ENCODE results near the gene USP13.

USP13 gene

DNA sequence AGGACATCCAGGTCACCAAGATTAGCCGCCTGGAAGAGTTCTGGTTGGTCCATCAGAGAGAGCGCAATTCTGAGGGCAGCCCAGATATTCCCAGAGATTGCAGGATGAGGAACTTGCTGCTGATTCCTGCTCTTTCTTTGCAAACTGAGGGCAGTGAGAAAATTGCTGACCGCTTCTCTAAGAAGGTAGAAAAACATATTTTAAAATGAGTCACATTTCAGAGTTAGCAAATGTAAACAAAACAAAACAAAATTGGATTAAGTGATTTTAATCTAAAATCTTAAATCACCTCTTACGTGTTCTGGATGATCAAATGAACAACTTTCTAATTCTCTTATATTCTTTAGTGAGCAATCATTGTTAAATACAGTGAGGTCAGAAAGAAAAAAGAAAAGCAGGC is 149.0 kb downstream of the USP13 start:
- DNase-seq: no peak

DNA sequence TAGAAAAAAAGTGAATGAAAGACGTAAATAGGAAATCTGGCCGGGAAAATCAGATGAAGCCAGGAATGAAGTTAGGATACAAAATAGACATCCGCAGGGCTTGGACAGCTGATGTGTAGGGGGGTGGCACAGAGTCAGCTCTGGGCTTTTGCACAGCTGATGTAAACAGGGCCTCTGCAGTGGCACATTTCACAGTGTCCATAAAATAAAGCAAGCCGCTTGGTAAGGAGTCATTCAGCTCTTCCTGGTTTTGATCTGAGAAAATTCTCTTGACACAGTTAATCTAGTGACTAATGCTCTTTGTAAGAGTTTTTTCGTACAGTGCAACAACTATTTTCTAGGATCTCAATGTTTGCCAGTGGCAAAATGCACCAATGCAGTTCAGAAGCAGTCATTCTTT is 153.3 kb downstream of the USP13 start:
- DNase-seq: no peak

DNA sequence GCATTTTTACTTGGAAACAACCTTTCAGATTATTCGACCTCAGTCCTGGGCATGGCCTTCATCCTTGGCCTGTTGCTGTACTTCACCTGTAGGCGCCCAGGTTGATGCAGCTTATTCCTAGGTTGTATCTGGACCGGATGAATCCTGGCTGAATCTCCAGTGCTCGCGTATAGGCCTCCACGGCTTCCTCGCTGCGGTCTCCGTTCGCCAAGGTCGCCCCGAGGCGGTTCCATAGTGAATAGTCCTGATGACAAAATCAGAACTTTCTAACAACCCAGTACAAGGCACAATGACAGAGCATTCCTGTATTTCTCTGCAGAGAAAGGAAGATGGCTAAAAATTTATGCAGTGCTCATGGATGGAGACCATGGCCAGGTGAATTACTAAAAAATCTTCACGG is 154.7 kb downstream of the USP13 start:
- no peak for DNase-seq

DNA sequence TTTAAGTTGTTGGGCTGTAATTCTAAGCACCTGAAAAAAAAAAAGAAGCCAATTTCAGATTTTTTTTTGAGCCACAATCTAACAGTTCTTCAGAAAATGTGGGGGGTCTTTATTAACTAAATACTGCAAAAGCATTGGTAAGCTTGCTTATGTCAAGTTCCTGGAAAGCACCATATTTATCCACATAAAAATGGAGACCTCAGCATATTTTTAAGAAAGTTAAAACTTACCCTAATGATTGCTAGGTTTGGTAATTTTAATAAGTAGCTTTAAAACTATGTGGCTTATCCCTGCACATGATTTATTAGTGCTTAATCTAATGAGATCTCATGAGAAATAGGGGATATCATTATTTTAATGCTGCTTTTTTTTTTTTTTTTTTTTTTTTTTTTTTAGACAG is 156.8 kb downstream of the USP13 start:
- DNase-seq: no peak

DNA sequence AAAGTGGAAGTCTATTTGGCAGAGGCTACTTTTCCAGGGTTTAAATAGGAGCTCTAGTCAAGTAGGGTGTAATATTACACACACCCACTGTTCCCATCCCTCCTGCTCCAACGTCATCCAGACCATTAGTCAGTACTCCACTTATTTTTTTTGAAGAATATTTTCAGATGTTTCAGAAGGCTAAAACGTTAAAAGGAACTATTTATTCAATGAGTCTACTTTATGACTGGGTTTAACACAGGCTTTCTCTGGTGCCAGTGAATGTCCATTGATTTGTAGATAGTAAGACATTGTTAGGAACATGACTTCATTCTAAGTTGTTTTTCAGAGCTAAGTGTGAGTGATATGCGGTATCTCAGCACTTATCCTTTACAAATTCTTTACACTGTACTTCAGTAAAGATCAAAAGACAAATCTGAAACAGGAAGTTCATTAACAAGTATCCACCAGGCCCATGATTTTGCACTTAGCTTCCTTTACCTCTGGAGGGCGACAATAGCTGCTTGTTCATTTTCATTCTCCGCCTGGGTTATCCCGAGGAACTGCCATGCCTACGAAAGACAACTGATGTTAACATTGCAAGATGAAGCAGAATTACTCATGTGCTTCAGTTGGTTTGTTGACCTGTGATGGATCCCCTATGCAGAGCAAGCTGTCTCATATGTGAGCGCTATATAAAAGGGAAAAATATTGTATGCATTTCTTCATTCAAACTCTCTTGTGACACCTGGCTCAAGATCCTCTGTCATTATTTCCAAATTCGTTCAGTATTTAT is 158.7 kb downstream of the USP13 start:
- DNase-seq: peak; percentile 5

DNA sequence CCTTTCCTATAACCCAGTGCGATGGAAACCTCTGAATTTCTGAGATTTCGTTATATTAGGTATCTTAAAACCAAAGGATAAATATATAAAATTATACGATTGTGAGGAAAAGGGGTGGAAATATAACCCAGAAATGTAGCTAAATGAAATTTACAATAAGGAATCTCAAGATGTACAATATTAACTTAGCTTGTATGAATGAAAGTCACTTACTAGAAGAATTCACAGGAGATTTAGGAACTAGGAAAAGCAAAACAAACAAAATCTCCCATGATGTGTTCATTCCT is 159.2 kb downstream of the USP13 start:
- no peak for DNase-seq

DNA sequence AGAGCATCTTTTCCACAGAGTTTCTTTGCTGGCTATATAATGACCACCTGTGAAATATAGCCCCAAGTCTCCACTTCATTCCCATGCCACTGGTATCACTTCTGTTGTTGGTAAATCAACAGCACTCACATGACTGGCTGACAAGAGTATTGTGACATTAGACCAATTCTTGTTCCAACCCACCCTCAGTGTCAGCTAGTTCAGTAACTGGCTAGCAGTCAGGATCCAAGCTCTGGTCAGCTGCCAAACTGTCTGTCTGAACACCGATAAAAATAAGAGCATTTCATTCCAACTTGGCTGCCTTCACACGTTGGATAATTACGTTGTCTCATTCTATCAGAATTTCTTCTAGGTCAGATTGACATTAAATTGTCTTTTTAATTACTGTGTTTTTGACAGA is 166.5 kb downstream of the USP13 start:
- DNase-seq: no peak

DNA sequence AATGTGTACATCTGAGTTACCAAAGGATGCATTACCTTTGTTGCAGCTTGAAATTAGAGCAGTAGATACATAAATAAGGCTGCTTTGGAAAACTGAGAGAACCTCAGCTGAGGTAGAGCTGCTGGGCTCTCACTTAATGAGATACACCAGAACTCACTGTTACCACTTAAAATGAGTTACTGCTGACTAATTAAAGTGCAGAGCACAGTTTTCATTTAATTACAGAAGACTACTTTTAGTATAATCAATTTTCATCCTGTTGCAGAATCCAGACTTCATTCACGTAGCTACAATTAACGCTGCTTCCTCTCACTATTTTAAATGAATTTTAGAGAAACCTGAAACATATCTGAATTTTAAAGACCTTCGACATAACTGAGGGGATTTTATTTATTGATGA is 169.5 kb downstream of the USP13 start:
- no peak for DNase-seq

DNA sequence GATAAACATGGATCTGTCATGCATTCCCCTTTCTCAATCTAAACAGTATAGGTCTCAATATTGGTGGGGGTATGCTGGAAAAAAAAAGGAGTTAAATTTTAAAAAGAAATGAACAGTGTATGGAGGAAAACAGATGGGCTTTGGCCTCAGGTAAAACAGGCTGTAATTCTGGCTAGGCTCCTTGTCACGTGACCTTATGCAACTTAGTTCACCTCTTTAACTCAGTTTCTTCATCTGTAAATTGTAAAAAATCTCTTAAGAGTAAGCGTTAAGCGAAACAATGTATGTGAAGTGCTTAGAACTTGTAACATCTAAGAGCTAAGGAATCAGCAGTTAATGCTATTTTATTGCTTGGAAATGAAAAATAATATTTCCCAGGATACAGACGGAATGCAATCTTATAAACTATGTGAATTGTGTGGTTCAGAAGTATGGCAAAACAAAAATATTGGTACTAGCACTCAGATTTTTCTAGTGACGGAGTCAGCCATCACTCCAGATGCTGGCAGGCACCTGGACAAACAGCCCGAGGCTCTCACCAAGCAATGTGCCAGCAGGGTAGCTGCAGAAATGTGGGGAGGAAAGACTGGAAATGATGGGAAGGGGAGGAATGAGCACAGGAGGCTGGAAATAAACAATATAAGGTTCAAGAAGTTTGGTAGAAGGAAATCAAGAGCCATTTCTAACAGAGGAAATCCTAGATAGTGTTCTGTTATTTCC is 172.8 kb downstream of the USP13 start:
- no peak for DNase-seq

DNA sequence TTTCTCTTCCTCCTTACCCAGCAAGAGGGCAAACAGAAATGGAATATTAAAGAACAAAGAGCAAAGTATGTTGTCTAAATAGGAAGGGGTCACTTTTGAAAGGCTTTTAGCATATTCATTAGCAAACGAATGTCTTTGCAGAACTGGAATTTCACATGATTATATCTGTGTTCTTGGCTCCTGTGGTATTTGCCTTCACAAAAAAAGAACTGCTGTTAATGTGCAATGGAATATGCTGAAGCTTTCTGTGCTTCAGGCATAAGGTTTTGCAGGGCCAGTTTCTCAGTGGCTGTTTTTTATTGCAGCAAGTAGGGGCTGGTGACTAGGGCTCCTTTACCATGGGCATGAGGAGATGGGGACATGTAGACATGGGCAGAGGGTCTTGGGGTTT is 173.4 kb downstream of the USP13 start:
- no peak for DNase-seq

DNA sequence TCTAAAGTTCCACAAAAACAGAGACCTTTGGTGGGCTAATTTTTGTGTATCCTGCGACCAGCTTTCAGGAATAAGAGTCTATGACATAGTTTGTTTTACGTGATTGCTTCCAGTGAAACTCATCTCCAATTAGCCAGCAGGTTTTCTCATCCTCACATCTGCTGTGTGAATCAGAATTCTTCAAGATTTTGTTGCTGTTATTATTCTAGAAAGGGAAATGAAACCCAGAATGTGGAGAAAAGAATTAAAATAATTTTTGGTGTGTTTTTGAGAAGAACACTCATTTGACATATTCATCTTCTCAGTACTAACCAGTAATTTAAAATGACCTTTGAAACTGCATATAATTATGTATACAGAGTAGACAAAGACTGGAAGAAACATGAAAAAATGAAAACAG is 175.9 kb downstream of the USP13 start:
- no peak for DNase-seq

DNA sequence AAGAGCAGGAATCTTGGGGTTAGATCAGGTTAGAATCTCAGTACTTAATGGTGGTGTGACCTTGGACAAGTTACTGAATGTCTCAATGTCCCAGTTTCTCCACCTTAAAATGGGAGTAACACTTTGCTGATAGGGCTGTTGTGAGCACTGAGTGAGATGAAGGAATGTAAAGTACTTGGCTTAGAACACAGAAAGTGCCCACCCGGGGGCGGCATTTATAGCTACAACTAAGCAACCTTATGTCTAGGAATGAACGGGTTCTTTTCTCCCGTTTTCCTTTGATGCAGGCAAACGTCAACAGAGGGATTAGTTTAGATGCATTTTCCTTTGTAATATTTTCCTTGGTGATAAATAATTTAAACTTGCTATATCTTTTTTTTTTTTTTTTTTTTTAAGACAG is 176.6 kb downstream of the USP13 start:
- DNase-seq: no peak

DNA sequence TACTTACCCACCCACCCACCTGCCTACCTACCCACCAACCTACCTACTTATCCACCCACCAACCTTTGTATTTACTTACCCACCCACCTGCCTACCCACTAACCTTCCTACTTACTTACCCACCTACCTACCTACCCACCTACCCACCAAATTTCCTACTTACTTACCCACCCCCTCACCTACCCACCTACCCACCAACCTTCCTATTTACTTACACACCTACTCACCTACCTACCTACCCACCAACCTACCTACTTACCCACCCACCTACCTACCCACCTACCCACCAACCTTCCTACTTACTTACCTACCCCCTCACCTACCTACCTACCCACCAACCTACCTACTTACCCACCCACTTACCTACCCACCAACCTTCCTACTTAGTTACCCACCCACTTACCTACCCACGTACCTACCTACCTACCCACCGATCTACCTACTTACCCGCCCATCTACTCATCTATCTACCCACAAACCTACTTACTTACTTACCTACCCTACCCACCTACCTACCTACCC is 179.6 kb downstream of the USP13 start:
- no peak for DNase-seq

DNA sequence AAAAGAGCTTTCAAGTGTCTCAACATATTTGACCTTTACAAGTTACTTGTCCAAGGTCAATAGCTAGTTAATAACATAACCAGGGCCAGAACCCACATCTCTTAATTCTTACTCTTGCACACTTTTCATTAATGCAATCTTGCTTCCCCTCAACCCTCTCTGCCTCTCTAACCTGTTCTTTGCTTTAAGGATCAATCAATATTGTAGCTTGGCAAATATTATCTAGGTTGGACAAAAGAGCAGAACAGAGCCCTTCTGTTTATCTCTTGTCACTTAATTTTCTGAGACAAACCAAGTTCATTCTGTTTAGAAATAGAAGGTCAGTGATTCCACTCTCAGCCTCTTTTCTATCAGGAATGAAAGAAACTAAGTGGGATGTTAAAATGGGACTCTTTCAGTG is 180.5 kb downstream of the USP13 start:
- no peak for DNase-seq

DNA sequence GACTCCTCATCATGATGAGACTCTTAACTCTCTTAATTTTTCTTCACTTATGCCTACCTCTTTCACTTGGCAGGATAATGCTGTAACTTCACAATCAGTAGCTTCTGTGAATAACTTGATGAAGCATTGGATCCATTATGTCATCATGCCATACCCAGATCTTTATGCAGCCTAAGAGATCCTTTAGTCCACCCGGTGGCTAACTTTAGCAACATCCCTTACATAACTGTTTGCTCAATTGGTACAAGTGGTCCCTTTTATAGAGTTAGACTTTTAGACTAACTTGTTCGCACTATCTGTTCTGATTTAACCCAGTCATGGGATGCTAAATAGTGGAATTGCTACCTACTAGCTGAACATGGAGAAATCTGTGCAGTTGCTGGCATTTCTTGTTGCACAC is 184.5 kb downstream of the USP13 start:
- DNase-seq: no peak

All from stimulated activated CD4-positive, alpha-beta T cell treated with anti-CD3 and anti-CD28 coated beads, Interleukin-4, amount 100 ng/mL, for 24 hours (primary cell).